ENCODE results near the gene PLA2G4F.

PLA2G4F gene

DNA sequence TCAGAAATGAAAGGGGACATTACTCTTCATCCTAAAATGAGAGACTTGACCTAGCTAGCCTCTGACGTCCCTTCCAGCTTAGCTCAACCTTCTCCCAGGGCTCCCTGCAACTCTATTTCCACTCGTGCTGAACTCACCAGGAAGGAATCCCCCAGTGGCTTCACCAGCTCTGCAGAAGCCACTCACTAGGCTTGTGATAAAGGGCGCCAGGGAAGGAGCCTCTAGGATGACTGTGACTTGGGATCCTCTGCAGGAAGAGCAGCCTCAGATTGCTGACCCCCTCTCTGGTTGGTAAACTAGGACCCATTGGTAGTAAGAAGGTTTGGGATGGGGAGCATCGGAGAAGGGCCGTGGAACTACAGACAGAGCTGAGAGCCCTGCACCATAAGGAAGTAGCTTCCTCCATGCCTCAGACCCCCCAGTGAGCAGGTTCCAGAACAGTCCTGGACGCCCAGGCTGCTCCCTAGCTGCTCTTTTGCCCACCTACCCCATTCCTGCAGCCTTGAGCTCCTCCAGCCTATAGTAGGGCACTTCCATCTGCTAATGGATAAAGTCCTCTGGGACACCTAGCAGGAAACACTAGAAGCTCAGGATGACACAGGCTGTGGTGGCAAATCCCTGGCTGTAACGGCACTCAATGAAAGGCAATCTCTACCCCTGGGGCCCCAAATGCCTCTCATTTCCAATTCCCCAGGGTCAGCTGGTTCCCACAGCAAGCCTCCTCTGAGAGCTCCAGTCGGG lies 26.0 kb downstream of the PLA2G4F start:
- no peak for DNase-seq

GRCh38 chr15:42129364-42129763 lies 27.1 kb downstream of the PLA2G4F start:
- DNase-seq = no peak

DNA sequence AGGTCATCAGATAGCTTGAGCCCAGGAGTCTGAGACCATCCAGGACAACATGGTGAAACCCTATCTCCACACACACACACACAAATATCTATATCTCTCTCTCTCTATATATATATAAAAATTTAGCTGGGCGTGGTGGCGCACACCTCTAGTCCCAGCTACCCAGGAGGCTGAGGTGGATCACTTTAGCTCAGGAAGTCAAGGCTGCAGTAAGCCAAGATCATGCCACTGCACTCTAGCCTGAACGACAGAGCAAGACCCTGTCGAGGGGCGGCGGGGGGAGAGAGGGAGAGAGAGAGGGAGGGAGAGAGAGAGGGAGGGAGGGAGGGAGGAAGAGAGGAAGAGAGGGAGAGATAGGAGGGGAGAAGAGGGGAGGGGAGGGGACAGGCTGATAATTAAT lies 28.0 kb downstream of the PLA2G4F start:
- DNase-seq = no peak

- no peak for DNase-seq
These were observed 32.9 kb downstream of the PLA2G4F start for GRCh38 chr15:42123546-42123945.

DNA sequence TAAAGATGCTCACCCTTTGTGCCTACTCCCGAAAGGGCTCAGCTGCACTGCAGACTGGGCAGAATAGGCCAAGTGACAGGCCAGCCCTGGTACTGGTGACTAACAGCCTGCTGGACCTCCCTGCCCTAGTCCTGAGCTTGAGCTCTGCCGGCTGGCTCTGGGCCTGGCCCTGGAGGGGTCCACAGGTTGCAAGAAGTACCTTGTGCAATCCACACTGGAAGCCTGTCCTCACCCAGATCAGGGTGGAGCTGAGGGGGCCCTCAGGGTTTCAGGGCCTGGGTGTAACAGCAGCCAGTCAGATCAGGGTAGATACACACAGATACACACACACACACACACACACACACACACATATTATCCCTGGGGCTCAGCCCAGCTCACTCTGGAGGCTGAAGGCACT lies 34.8 kb downstream of the PLA2G4F start:
- DNase-seq = no peak

- DNase-seq = no peak
These were observed 35.4 kb downstream of the PLA2G4F start for GRCh38 chr15:42121021-42121420.

GRCh38 chr15:42120285-42120684 lies 36.2 kb downstream of the PLA2G4F start:
- no peak for DNase-seq

GRCh38 chr15:42119446-42119760 lies 37.0 kb downstream of the PLA2G4F start:
- no peak for DNase-seq

DNA sequence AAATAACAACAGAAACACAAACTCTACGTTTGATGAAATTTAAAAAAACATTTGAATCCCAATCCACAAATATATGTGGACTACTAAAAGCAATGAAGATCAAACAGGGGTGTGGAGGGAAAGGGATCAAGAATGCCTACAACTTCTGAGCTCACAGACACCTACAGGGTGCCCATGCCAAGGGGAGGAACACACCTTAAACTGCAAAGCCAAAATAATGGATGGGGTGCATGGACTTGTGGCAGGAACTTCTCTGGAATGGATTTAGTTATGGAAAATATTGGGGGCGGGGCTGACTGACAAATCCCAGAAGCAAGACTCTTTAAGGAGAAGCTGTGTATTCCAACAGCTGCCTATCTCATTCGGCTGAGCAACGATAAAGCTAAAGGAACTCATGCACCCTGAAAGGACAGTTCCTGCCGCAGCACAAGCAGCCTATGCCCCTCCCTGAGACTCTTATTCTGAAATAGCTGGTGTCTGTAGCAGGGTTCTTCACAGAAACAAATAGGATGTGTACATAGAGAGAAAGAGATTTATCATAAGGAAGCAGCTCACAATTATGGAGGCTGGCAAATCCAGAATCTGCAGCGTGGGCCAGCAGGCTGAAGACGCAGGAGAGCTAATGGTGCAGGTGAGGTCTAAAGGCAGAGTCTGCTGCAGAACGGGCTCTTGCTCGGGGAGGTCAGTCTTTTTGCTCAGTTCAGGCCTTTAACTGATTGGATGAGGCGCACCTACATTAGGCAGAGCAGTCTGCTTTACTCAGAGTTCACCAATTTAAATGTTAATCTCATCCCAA lies 37.6 kb downstream of the PLA2G4F start:
- no peak for DNase-seq

GRCh38 chr15:42111924-42112323 lies 44.5 kb downstream of the PLA2G4F start:
- no peak for DNase-seq

- no peak for DNase-seq
These were observed 46.1 kb downstream of the PLA2G4F start for GRCh38 chr15:42110367-42110766.

- DNase-seq = no peak
These were observed 47.6 kb downstream of the PLA2G4F start for GRCh38 chr15:42108806-42109205.

- no peak for DNase-seq
These were observed 48.2 kb downstream of the PLA2G4F start for GRCh38 chr15:42108189-42108588.

- peak; percentile 36 for DNase-seq
These were observed 49.0 kb downstream of the PLA2G4F start for GRCh38 chr15:42107473-42107872.

DNA sequence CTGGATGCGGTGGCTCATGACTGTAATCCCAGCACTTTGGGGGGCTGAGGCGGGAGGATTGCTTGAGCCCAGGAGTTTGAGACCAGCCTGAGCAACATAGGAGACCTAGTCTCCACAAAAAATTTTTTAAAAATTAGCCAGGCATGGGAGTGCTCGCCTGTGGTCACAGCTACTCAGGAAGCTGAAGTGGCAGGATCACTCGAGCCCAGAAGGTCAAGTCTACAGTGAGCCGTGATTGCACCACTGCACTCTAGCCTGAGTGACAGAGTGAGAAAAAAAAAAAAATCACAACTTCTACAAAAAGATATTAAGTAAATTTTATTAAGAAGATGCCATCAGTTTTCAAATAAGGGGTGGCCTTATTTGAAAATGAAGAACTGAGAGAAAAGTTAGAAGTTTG lies 50.1 kb downstream of the PLA2G4F start:
- DNase-seq = no peak

DNA sequence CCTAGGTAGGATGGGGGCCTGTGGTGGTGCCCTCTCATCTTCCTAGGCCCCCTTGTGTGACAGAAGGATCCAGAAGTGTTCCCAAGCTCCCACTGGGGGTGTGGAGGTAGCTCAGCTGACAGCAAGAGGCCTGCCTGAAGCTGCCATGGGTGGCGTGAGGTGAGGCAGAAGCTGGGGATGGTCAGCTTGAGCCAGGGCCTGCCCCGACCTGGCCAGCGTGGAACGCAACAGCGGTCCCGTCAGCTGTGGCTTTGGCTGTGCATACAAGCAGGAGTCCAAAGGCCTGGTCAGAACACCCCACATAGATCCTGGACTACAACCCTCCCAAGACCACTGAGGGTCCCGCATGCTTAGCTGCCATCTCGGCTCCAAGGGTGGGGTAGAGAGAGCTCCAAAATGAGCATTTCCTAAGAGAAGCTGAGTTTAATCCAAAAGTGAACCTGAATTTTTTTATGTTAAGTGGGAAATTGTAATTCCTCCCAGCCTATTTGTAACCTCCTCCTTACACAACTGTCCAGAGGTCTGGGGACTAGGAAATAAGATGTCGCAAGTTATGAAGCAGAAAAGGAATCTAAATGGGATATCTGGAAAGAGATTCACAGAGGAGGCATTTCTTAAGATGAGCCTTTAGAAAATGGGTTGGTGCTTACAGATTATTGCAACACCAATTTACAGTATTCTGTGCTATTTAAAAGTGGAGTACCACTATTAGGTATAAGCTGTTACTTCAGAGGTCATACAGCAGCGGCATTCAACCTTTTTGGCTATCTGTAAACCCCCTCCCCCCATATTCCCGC lies 52.1 kb downstream of the PLA2G4F start:
- no peak for DNase-seq

DNA sequence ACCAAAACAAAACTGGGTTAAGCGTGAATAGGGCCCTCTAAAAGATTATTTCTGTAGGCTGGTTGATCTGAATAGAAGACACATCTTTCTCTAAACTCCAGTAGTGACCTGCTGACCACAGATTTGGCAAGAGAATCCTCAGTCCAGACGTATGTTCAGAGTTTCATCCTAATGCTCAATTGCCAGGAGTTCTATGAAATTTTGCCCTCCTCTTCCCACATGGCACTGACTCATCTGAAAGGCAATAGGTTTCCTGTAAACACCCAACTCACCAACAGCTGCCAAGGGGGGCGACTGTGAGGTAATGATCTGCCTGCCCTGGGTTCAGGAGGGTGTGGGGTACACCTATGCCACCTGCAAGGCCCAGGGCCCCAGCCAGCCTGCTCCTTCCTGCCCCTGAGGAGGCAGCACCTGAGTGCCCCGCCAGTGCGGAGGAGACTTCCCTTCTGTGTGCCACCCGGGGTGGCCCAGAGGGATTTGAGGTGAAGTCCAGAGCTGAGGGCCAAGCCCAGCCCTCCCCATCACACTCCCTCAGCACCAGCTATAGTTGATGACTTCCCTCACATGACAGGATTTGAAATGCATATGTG lies 53.7 kb downstream of the PLA2G4F start:
- DNase-seq = no peak

GRCh38 chr15:42101861-42102260 lies 54.6 kb downstream of the PLA2G4F start:
- no peak for DNase-seq

- DNase-seq = no peak
These were observed 56.2 kb downstream of the PLA2G4F start for GRCh38 chr15:42100021-42100800.

- no peak for DNase-seq
These were observed 59.4 kb downstream of the PLA2G4F start for GRCh38 chr15:42097018-42097417.

GRCh38 chr15:42094512-42094963 lies 61.9 kb downstream of the PLA2G4F start, which contains the start of gene PLA2G4D:
Gene PLA2G4D (minus strand): TSS chr15:42094562. CDS start chr15:42094459, 103 bp downstream.
- no peak for DNase-seq

GRCh38 chr15:42093966-42094365 lies 62.5 kb downstream of the PLA2G4F start:
- no peak for DNase-seq

Measured in stimulated activated CD4-positive, alpha-beta T cell treated with anti-CD3 and anti-CD28 coated beads, Interleukin-4, amount 100 ng/mL, for 24 hours (primary cell).